Measurements from ENCODE around the gene CCL14. TPM values are rescaled to one million over a fixed set of nuclear protein-coding genes. Genes with fewer than 3 reads are reported as not detected.

CCL14 gene
- total and polyA plus RNA-seq, 2 of the 8 experiments (the other 6 are each of a cell fraction or from before 2014, with no cell fraction given), result not detected

GRCh38 chr17:35984140-35984539, 2.4 kb downstream of the CCL14 start:
- CTCF ChIA-PET (ENCODE audit: partially characterized antibody), result interaction anchor here (1.3 to 2.4 kb wide), 2 partner anchors 15 to 88 kb away, joined by 4 to 11 read pairs; no protein-coding TSS in a partner anchor
- FAIRE-seq, result no peak
- H4K91ac ChIP-seq (replicated peaks; ENCODE audit: insufficient read length, low read length), result no peak overlapping the region
- no peak for TF ChIP-seq CHD2 (IDR thresholded peaks at IDR 0.05; ENCODE audit: low read length)
- TF ChIP-seq NRF1 (IDR thresholded peaks at IDR 0.05; ENCODE audit: low read depth, low read length), result no peak
- TF ChIP-seq KDM5A (IDR thresholded peaks at IDR 0.05; ENCODE audit: low read length), result no peak
- no peak for TF ChIP-seq SUZ12 (IDR thresholded peaks at IDR 0.05; ENCODE audit: low read length)
- TF ChIP-seq SP2 (IDR thresholded peaks at IDR 0.05; ENCODE audit: low read length), result no peak
- no peak for TF ChIP-seq JUND (IDR thresholded peaks at IDR 0.05; ENCODE audit: low read length)
- no peak for TF ChIP-seq USF2 (IDR thresholded peaks at IDR 0.05; ENCODE audit: low read length)
- no peak for TF ChIP-seq EZH2 (IDR thresholded peaks at IDR 0.05; ENCODE audit: low read depth, low read length, severe bottlenecking)
- TF ChIP-seq RFX5 (IDR thresholded peaks at IDR 0.05; ENCODE audit: borderline replicate concordance, low read depth, low read length), result no peak
- no peak for TF ChIP-seq HDAC6 (IDR thresholded peaks at IDR 0.05; ENCODE audit: low read depth, low read length)
- TF ChIP-seq POLR2AphosphoS5 (IDR thresholded peaks at IDR 0.05; ENCODE audit: low read depth, low read length), result no peak

More at GRCh38 chr17:35984140-35984539, 2.4 kb downstream of the CCL14 start:
- Histone ChIP-seq H2AK5ac (ENCODE audit: low read depth, low read length) (no peak overlapping the region), H3K23me2 (ENCODE audit: low read depth, low read length) (no peaks in the 10 kb centered on the region), H4K20me1 (replicated peaks in 1 of 2; ENCODE audit: control insufficient read depth in 1 of 2, insufficient read depth in 2 of 2, low read length in 2 of 2) (no peaks in the 10 kb centered on the region), H3K4me2 (ENCODE audit: insufficient read depth in 1 of 2, low read depth in 2 of 2, low read length in 2 of 2) (no peak overlapping the region), H4K8ac (ENCODE audit: extremely low read depth, insufficient read depth, low read length) (no peak overlapping the region), H2BK5ac (ENCODE audit: low read depth, low read length) (no peak overlapping the region), H3K36me3 (ENCODE audit: control insufficient read depth in 2 of 4, insufficient read depth in 4 of 4, low read length in 3 of 4) (no peaks in the 10 kb centered on the region), H3K23ac (ENCODE audit: insufficient read length) (no peak overlapping the region), H4K5ac (ENCODE audit: insufficient read length, low read depth, low read length) (no peak overlapping the region), H3K4me1 (replicated peaks in 1 of 4; ENCODE audit: control insufficient read depth in 3 of 4, insufficient read depth in 4 of 4, low read length in 3 of 4) (no peaks in the 10 kb centered on the region), H3K79me2 (ENCODE audit: control insufficient read depth in 1 of 2, insufficient read depth in 2 of 2, low read length in 2 of 2) (no peaks in the 10 kb centered on the region), H3K79me1 (ENCODE audit: low read depth, low read length) (no peaks in the 10 kb centered on the region), H2BK20ac (ENCODE audit: low read length) (no peak overlapping the region), H2BK15ac (ENCODE audit: low read length) (no peak overlapping the region), H3K14ac (ENCODE audit: insufficient read length) (no peak overlapping the region), H3K27ac (ENCODE audit: low read depth, low read length) (no peak overlapping the region), H3K4me3 (ENCODE audit: extremely low read depth in 1 of 4, insufficient read depth in 2 of 4, low read depth in 3 of 4, low read length in 4 of 4) (no peak overlapping the region), H3K4ac (replicated peaks; ENCODE audit: insufficient read length, low read depth, low read length) (no peak overlapping the region), H3K18ac (ENCODE audit: extremely low read depth, low read length) (no peak overlapping the region), H3K27me3 (replicated peaks in 1 of 4; ENCODE audit: control insufficient read depth in 3 of 4, extremely low read depth in 1 of 4, insufficient read depth in 3 of 4, low read length in 3 of 4) (no peaks in the 10 kb centered on the region), H3K9ac (replicated peaks in 1 of 4; ENCODE audit: extremely low read depth in 1 of 4, low read depth in 3 of 4, low read length in 3 of 4) (no peak overlapping the region), H3K56ac (replicated peaks; ENCODE audit: insufficient read length, low read depth, low read length) (no peak overlapping the region), H2BK12ac (ENCODE audit: low read depth, low read length) (no peak overlapping the region), H2BK120ac (replicated peaks; ENCODE audit: low read depth, low read length) (no peak overlapping the region), H3K9me3 (ENCODE audit: insufficient read depth in 2 of 2, low read depth in 1 of 2, low read length in 1 of 2) (no peaks in the 10 kb centered on the region), H2AFZ (ENCODE audit: low read length) (no peak overlapping the region)
- 78% methylated on average over 6 of the region's 6 CpGs; no CpG with 5 or more reads in 1 of the 2 experiments for WGBS, 2 experiments (ENCODE audit: extremely low coverage in 1 of 2, insufficient coverage in 1 of 2, insufficient read length in 1 of 2, insufficient replicate concordance in 2 of 2, low coverage in 1 of 2, low lambda C conversion rate in 2 of 2, missing lambda C conversion rate in 1 of 2)
- POLR2A ChIA-PET (ENCODE audit: partially characterized antibody), result interaction anchor here (0.6 kb wide), 1 partner anchor 158 kb away, joined by 3 read pairs; no protein-coding TSS in a partner anchor
- no peak for DNase-seq (ENCODE audit: low read depth in 1 of 2, low spot score in 2 of 2)
